HepG2 (cell line): ENCODE results near the gene FGF19. TPM values are rescaled to one million over a fixed set of nuclear protein-coding genes. Genes with fewer than 3 reads are reported as not detected.
A peak's percentile ranks its signal among the peaks of the same experiment; 100 is the strongest.

Experiments
- AGO2 ChIP-seq: fragments of 200-400 bp; formaldehyde crosslinking; optimal IDR thresholded peaks from 2 replicates; pipeline ENCODE3; 2017; ENCODE audit warnings: mild to moderate bottlenecking, low read depth, low read length, moderate library complexity
- CREBL2 ChIP-seq: sonication (generic); formaldehyde crosslinking; IDR thresholded peaks from 2 replicates; pipeline ENCODE4 v1.8.1; 2023; ENCODE audit warnings: missing genetic modification reagents, mild to moderate bottlenecking, borderline replicate concordance
- DZIP1 ChIP-seq: sonication (generic); formaldehyde crosslinking; IDR thresholded peaks from 2 replicates; pipeline ENCODE4 v1.5.0; 2020; ENCODE audit warnings: mild to moderate bottlenecking, missing genetic modification reagents
- GFI1 ChIP-seq: sonication (generic); formaldehyde crosslinking; IDR thresholded peaks from 2 replicates; pipeline ENCODE4 v1.5.0; 2020; ENCODE audit warnings: missing genetic modification reagents, mild to moderate bottlenecking, borderline replicate concordance
- GTF3A ChIP-seq: sonication (generic); formaldehyde crosslinking; conservative IDR thresholded peaks from 2 replicates; pipeline ENCODE4 v1.4.0; 2020; ENCODE audit warnings: mild to moderate bottlenecking, missing genetic modification reagents
- KLF11 ChIP-seq: IDR thresholded peaks from 2 replicates; pipeline ENCODE4 v1.6.1; 2016; ENCODE audit warnings: missing compliant biosample characterization
- MEIS2 ChIP-seq: sonication (generic); formaldehyde crosslinking; IDR thresholded peaks from 2 replicates; pipeline ENCODE4 v1.9.0; 2021; ENCODE audit warnings: mild to moderate bottlenecking, missing genetic modification reagents
- MIXL1 ChIP-seq: IDR thresholded peaks from 2 replicates; pipeline ENCODE4 v1.6.1; 2016
- NFE2L2 ChIP-seq: fragments of 150-350 bp; IDR thresholded peaks from 2 replicates; pipeline ENCODE4 v1.6.1; 2014; ENCODE audit warnings: low read length
- NR2F1 ChIP-seq, 2 experiments: fragments of 450-650 bp in 1 of 2; formaldehyde crosslinking in 1 of 2; IDR thresholded peaks; 2 replicates each; pipeline versions ENCODE4 v1.5.0 to v1.6.1; 2016 to 2020; ENCODE audit warnings: mild to moderate bottlenecking in 1 of 2, missing compliant biosample characterization in 1 of 2, missing genetic modification reagents in 1 of 2, moderate library complexity in 1 of 2
- POLR2AphosphoS5 ChIP-seq: IDR thresholded peaks from 2 replicates; pipeline ENCODE4 v1.6.1; 2012; ENCODE audit warnings: low read depth, low read length
- SRF ChIP-seq: IDR thresholded peaks from 2 replicates; pipeline ENCODE4 v1.6.1; 2011; ENCODE audit warnings: mild to moderate bottlenecking, low read depth, low read length, moderate library complexity
- U2AF1 ChIP-seq: fragments of 200-400 bp; formaldehyde crosslinking; optimal IDR thresholded peaks from 2 replicates; pipeline ENCODE3; 2017; ENCODE audit warnings: mild to moderate bottlenecking, low read depth, low read length
- ZNF318 ChIP-seq: sonication (generic); formaldehyde crosslinking; IDR thresholded peaks from 2 replicates; pipeline ENCODE4 v1.4.0; 2020; ENCODE audit warnings: mild to moderate bottlenecking, missing genetic modification reagents
- ZNF343 ChIP-seq: sonication (generic); formaldehyde crosslinking; IDR thresholded peaks from 2 replicates; pipeline ENCODE4 v1.4.0; 2020; ENCODE audit warnings: mild to moderate bottlenecking, missing genetic modification reagents
- ZNF501 ChIP-seq: sonication (generic); formaldehyde crosslinking; IDR thresholded peaks from 2 replicates; pipeline ENCODE4 v1.5.1; 2020; ENCODE audit warnings: mild to moderate bottlenecking, moderate library complexity, missing genetic modification reagents
- ZNF619 ChIP-seq: sonication (generic); formaldehyde crosslinking; IDR thresholded peaks from 2 replicates; pipeline ENCODE4 v1.4.0; 2020; ENCODE audit warnings: mild to moderate bottlenecking, missing genetic modification reagents
- ZNF737 ChIP-seq: sonication (generic); formaldehyde crosslinking; IDR thresholded peaks from 2 replicates; pipeline ENCODE4 v1.5.0; 2020; ENCODE audit warnings: missing genetic modification reagents, mild to moderate bottlenecking, borderline replicate concordance
- ZNF746 ChIP-seq: sonication (generic); formaldehyde crosslinking; IDR thresholded peaks from 2 replicates; pipeline ENCODE4 v1.8.0; 2022; ENCODE audit warnings: mild to moderate bottlenecking, missing genetic modification reagents
- polyA plus RNA-seq, 8 experiments: library from polyadenylated mRNA; depleted of rRNA in 3 of 8; stranded (reverse) in 7 of 8; unstranded in 1 of 8; fragments of >200 nt; fragmentation: Illumina TruSeq in 4 of 8; extraction: Trizol in 4 of 8; gene quantifications; 2 replicates each; pipeline versions ENCODE4 v1.2.1 to v1.2.3, GENCODE V29; 2011 to 2016; ENCODE audit warnings: low read depth in 4 of 8, missing spikeins in 1 of 8, mixed read lengths in 1 of 8; ENCODE audit not compliant: insufficient read depth in 1 of 8
- total RNA-seq, 5 experiments: library from RNA; depleted of rRNA; stranded (reverse); fragments of >200 nt; fragmentation: Illumina TruSeq; extraction: Trizol; gene quantifications; 2 replicates each; pipeline ENCODE4 v1.2.3, GENCODE V29; 2016; ENCODE audit warnings: low read depth in 1 of 5

Gene FGF19
- total and polyA plus RNA-seq, 2 of the 13 experiments (the other 11 are each of a cell fraction or from before 2014, with no cell fraction given): 0.07 TPM; not detected in 1

- TF ChIP-seq ZNF318 (CRISPR knock-in tag): no peak
- no peak for TF ChIP-seq SRF
- 0 out of 2 replicates have a peak, but pooled peaks have one; percentile 14 for TF ChIP-seq ZNF343 (CRISPR knock-in tag)
- TF ChIP-seq KLF11 (CRISPR knock-in tag): peak; percentile 58; the same call in 1 of the 2 replicates
- TF ChIP-seq CREBL2 (CRISPR knock-in tag): no peak
- TF ChIP-seq AGO2: peak; percentile 8
- no peak for TF ChIP-seq ZNF737
- TF ChIP-seq POLR2AphosphoS5: peak; percentile 53
- TF ChIP-seq DZIP1 (CRISPR knock-in tag): no peak
- peak; percentile 63 for TF ChIP-seq ZNF746 (CRISPR knock-in tag)
- peak in 1 of 2 experiments; percentile 67; a peak in 1 of 4 replicates for TF ChIP-seq NR2F1 (CRISPR knock-in tag; IDR thresholded peaks at IDR 0.05)
- no peak for TF ChIP-seq ZNF619 (CRISPR knock-in tag)
- no peak for TF ChIP-seq NFE2L2
- 0 out of 2 replicates have a peak, but pooled peaks have one; percentile 58 for TF ChIP-seq GFI1
- TF ChIP-seq MEIS2 (CRISPR knock-in tag): no peak
- peak; percentile 70 for TF ChIP-seq MIXL1
- TF ChIP-seq U2AF1: no peak
- TF ChIP-seq ZNF501 (CRISPR knock-in tag): 0 out of 2 replicates have a peak, but pooled peaks have one; percentile 41
- TF ChIP-seq GTF3A (CRISPR knock-in tag): no peak
These were observed 49.0 kb downstream of the FGF19 start (continued) for GRCh38 chr11:69654660-69655478.
